Activated T-cell treated with anti-CD3 and anti-CD28 coated beads for 1 hour (primary cell): ENCODE data around the gene SLC16A12.
"Not testable (repeated sequence)": the region's sequence is repeated elsewhere in the genome, so short reads cannot be mapped to it uniquely, and the experiment has no call there.

Experiments used
- DNase-seq: peaks from one replicate; pipeline ENCODE4 v3.0.0-alpha.2; 2020; ENCODE audit warnings: low read depth

SLC16A12 gene

GRCh38 chr10:89468191-89468965 lies 67.0 kb downstream of the SLC16A12 start:
- DNase-seq, result no peak

- no peak for DNase-seq
Measured at GRCh38 chr10:89466599-89467035, 68.8 kb downstream of the SLC16A12 start.

GRCh38 chr10:89465196-89465595 lies 70.2 kb downstream of the SLC16A12 start:
- DNase-seq, result no peak

- DNase-seq, result no peak
Measured at GRCh38 chr10:89463846-89464537, 71.4 kb downstream of the SLC16A12 start.

DNA sequence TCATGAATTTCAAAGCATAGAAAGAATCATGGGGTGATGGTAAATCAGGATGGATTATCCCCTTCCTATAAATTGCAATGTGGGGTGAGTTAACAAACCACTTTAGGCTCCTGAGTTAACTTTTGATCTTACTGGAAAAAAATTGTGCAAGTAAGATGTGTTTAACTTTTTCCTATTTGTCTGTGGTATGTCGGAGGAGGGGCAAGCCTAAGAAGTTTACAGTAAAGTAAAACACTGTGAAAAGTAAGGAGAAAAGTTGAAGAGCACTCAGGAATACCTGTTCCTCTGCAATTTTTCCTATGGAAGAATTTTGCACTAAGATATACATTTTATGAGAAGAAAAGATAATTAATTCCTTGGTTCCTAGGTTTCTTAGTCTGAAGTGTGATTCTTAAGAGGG lies 76.6 kb downstream of the SLC16A12 start:
- DNase-seq, result no peak

DNA sequence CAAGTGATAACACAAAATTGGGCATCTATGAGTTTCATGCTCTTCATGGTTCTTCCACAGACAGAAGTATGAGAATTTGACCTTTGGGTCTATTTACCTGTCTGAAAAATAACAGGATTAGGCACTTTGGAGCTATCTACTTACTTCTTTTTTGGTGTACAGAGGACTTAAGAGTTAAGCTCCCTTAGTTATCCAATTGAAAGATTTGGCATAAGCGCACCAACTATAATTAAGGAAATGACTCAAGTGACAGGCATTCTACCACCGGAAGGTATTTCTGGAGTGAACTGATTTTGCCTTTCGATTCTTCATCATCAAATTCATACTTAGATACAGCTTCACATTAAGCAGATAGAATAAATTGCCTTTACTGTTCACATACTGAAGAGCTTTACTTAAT lies 77.1 kb downstream of the SLC16A12 start:
- DNase-seq, result no peak

DNA sequence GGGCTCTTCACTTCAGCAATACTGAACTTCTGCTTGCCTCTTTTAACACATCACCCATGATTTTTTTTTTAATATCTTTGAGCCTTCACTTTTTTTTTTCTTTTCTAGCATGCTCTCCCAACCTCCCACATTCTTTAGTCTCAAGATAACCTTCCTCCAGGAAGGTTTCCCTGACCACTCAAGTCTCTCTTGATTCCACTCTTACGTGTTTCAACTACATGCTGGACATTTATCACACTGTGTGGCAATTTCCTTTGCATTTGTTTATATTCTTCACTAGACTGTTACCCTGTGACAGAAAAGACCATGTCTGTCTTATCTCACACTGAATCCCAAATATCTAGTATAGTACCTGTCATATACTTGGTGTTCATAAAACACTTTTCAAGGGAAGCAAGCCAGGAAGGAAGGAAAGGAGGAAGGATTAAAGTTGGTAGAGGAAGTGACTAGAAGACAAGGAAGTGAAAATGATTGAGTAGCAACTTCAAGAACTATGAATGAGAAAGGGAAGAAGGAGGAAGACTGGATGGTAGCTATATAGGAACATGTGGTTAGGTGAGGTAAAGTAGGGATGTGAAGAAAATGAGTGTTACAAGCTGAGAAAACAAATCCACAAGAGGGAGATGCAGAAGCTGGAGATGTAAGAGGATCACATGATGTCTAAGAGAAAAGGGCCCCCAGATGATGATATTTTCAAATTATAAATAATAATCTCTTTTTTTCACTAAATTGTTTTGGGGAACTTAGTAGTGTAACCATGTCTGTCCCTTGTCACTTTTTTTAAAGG lies 80.6 kb downstream of the SLC16A12 start:
- DNase-seq, result no peak

- DNase-seq, result no peak
Measured at GRCh38 chr10:89452193-89452592, 83.2 kb downstream of the SLC16A12 start.

- no peak for DNase-seq
Measured at GRCh38 chr10:89450901-89451300, 84.5 kb downstream of the SLC16A12 start.

DNA sequence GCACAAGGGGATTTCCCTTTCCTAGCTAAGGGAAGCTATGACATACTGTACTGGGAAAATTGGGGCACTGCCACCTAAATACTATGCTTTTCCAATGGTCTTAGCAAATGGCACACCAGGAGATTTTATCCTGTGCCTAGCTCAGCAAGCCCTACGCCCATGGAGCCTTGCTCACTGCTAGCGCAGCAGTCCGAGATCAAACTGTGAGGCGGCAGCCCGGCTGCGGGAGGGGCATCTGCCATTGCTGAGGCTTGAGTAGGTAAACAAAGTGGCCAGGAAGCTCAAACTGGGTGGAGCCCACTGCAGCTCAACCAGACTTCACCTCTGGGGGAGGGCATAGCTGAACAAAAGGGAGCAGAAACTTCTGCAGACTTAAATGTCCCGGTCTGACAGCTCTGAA lies 90.6 kb downstream of the SLC16A12 start:
- DNase-seq, result not testable (repeated sequence)

- no peak for DNase-seq
Measured at GRCh38 chr10:89442289-89442688, 93.1 kb downstream of the SLC16A12 start.

DNA sequence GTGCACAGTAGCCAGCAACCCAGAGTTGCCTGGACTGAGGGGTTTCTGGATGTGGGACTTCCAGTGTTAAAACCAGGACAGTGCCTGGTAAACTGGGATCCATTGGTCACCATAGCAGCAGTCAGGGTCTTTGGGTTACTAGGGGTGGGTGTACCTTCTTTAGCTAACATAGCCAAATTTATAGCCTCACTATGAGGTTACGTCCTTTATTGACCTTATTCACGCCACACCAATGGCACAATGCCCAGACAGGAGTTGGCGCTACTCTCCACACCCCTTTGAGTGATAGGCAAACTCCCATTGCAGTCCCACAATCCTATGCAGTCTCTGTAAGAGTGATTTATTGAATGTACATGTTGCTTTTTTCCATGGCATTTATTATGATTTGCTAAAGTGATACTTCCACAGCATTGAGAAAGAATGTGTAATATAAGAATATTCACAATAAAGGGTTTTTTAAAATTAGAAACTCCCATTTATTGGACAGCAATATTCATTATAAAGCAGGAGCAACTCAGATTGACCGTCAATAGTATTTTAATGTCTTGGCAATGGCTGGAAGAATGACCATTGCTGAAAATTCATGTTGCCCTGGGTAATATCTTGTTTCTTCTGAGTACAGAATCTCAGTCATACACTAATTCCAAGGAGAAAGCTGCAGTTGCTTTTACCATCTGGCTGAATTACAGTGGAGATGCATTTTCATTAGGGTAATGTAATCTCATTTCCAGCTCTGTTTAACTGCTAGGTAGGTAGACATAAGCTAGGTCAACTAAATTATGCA lies 95.0 kb downstream of the SLC16A12 start:
- no peak for DNase-seq

- DNase-seq, result no peak
Measured at GRCh38 chr10:89438525-89438924, 96.9 kb downstream of the SLC16A12 start.

GRCh38 chr10:89431977-89432376 lies 103.4 kb downstream of the SLC16A12 start:
- no peak for DNase-seq

GRCh38 chr10:89428877-89429276 lies 106.5 kb downstream of the SLC16A12 start:
- no peak for DNase-seq

DNA sequence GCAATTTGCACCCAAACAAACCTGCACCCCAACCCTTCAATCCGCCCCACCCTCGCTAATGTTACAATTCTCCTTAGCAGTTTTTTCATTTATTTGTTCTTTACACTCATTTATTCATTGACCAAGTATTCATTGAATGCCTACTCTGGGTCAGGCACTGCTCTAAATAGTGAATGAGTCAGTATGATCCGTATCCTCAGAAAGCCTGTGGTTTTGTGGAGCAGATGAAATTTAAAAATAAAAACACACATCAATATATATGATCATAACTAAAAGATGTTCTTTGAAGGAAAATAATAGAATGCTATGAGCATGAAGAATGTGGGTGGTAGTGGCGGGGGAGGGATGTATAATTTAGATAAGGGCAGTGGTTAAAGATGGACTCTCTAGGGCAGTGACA lies 107.8 kb downstream of the SLC16A12 start:
- DNase-seq, result no peak

- DNase-seq, result no peak
Measured at GRCh38 chr10:89426230-89426868, 109.0 kb downstream of the SLC16A12 start.

DNA sequence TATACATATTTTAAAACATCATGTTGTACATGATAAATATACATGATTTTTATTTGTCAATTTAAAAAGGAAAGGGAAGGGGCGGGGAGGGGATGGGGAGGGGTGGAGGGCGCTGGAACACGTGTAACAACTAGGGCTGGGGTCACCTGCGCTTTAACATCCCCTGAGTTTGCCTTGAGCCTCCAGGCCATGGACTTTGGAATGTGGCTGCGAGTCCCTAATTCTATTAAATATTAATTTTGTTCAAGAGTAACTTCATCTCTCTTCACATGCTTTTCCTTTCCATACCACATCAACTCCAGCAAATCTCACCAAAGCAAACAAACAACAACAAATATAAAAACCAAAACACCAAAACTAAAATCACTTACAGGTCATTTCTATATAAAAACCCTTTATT lies 110.4 kb downstream of the SLC16A12 start:
- no peak for DNase-seq

DNA sequence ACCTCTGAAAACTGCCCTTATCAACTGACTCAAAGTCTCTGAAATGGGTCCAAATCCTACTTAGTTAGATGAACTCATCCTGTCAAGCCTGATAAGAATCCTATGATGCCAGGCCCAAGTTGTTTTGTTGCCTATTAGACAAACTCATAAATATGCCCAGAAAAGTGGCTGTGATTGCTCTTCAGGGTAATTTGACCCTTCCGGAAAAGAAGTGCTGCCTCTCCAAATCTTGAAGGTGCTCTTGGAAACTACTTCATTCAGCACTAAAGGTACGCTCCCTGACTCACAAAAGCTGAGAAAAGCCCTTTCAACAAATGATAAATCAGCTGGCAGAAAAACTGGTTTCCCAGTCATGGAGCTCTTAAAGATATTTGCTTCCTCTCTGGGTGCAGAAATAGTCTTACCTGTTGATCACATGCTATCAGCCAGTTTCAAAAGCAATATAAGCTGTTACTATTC lies 114.3 kb downstream of the SLC16A12 start:
- no peak for DNase-seq

- no peak for DNase-seq
Measured at GRCh38 chr10:89419548-89419947, 115.8 kb downstream of the SLC16A12 start.

DNA sequence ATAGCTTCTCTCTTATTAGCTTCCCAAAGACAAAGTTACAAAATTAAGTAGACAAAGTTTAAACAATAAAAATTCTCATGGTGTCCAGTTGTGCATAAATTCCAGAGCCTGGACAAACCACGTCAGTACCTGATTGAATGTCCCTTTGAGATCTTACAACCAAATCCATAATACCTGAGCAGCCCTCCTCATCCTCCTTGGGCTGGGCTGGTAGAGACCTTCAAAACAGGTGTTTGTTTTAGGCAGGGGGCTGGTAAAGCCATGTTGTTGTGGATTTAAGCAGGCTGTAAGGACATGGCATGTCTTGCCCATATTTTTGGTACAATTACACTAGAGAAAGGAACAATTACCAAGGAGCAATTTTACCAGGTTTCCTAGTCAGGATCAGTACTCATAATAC lies 118.9 kb downstream of the SLC16A12 start:
- DNase-seq, result no peak
